ENCODE data around the gene NHSL2.

- TF ChIP-seq CTCF (IDR thresholded peaks at IDR 0.05) (no peak), POLR2AphosphoS5 (IDR thresholded peaks at IDR 0.05) (no peak)
These were observed 88.9 kb downstream of the NHSL2 start for GRCh38 chrX:71999535-71999934.
